H9 (cell line): ENCODE measurements around the gene GPD1L. TPM values are rescaled to one million over a fixed set of nuclear protein-coding genes. Genes with fewer than 3 reads are reported as not detected.

ENCODE experiments used
- DNase-seq: peaks from one replicate; pipeline ENCODE4 v3.0.0-alpha.2; 2017
- H2AFZ ChIP-seq: one replicate; pipeline ENCODE4 v1.6.1; 2013; ENCODE audit warnings: mild to moderate bottlenecking, low read length, control low read depth, moderate library complexity
- H2AK5ac ChIP-seq: 2 replicates; pipeline ENCODE4 v1.6.1; 2013; ENCODE audit warnings: low read length, control low read depth, mixed read lengths; ENCODE audit not compliant: insufficient read length
- H2BK120ac ChIP-seq: one replicate; pipeline ENCODE4 v1.6.1; 2013; ENCODE audit warnings: low read depth, mild to moderate bottlenecking, low read length, control low read depth, inconsistent platforms; ENCODE audit not compliant: poor library complexity, severe bottlenecking
- H2BK12ac ChIP-seq: 2 replicates; pipeline ENCODE4 v1.6.1; 2013; ENCODE audit warnings: low read length, control low read depth, mixed read lengths, low read depth; ENCODE audit not compliant: insufficient read length
- H2BK15ac ChIP-seq: 2 replicates; pipeline ENCODE4 v1.6.1; 2013; ENCODE audit warnings: low read depth, low read length, control low read depth
- H2BK20ac ChIP-seq: one replicate; pipeline ENCODE4 v1.6.1; 2013; ENCODE audit warnings: low read depth, mild to moderate bottlenecking, low read length, control low read depth, inconsistent platforms; ENCODE audit not compliant: poor library complexity, severe bottlenecking
- H2BK5ac ChIP-seq: 2 replicates; pipeline ENCODE4 v1.6.1; 2013; ENCODE audit warnings: low read length, control low read depth, mixed read lengths; ENCODE audit not compliant: insufficient read length
- H3K14ac ChIP-seq: 2 replicates; pipeline ENCODE4 v1.6.1; 2013; ENCODE audit warnings: low read length, control low read depth; ENCODE audit not compliant: insufficient read depth
- H3K18ac ChIP-seq: 2 replicates; pipeline ENCODE4 v1.6.1; 2013; ENCODE audit warnings: low read depth, mild to moderate bottlenecking, mixed read lengths, low read length, control low read depth; ENCODE audit not compliant: insufficient read length
- H3K23ac ChIP-seq: 2 replicates; pipeline ENCODE4 v1.6.1; 2013; ENCODE audit warnings: low read length, control low read depth, mixed read lengths, low read depth; ENCODE audit not compliant: insufficient read length
- H3K23me2 ChIP-seq: 2 replicates; pipeline ENCODE4 v1.6.1; 2013; ENCODE audit warnings: low read depth, mild to moderate bottlenecking, mixed read lengths, low read length, control low read depth; ENCODE audit not compliant: insufficient read length, poor library complexity, severe bottlenecking
- H3K27ac ChIP-seq: 2 replicates; pipeline ENCODE4 v1.5.1; 2013; ENCODE audit warnings: low read length, control low read depth, mixed read lengths, low read depth; ENCODE audit not compliant: insufficient read length
- H3K27me3 ChIP-seq: 2 replicates; pipeline ENCODE4 v1.6.1; 2013; ENCODE audit warnings: low read length, control low read depth, inconsistent platforms; ENCODE audit not compliant: insufficient read depth
- H3K4ac ChIP-seq: 2 replicates; pipeline ENCODE4 v1.6.1; 2013; ENCODE audit warnings: low read depth, mild to moderate bottlenecking, control low read depth, inconsistent platforms, low read length, moderate library complexity
- H3K4me1 ChIP-seq: 2 replicates; pipeline ENCODE4 v1.6.1; 2013; ENCODE audit warnings: low read length, control low read depth, inconsistent platforms; ENCODE audit not compliant: insufficient read depth
- H3K4me2 ChIP-seq: 2 replicates; pipeline ENCODE4 v1.6.1; 2013; ENCODE audit warnings: low read length, control low read depth, mixed read lengths; ENCODE audit not compliant: insufficient read length, insufficient read depth
- H3K56ac ChIP-seq: 2 replicates; pipeline ENCODE4 v1.6.1; 2013; ENCODE audit warnings: low read depth, mild to moderate bottlenecking, mixed read lengths, low read length, control low read depth; ENCODE audit not compliant: insufficient read length
- H3K79me1 ChIP-seq: 2 replicates; pipeline ENCODE4 v1.6.1; 2013; ENCODE audit warnings: low read depth, mild to moderate bottlenecking, moderate library complexity, low read length, control low read depth, inconsistent platforms; ENCODE audit not compliant: insufficient read depth, poor library complexity, severe bottlenecking
- H3K79me2 ChIP-seq: 2 replicates; pipeline ENCODE4 v1.6.1; 2013; ENCODE audit warnings: low read length, control low read depth, inconsistent platforms; ENCODE audit not compliant: insufficient read depth
- H3K9ac ChIP-seq: 2 replicates; pipeline ENCODE4 v1.6.1; 2013; ENCODE audit warnings: low read length, control low read depth, mixed read lengths; ENCODE audit not compliant: insufficient read length; ENCODE audit errors: extremely low read depth
- H3K9me3 ChIP-seq: one replicate; pipeline ENCODE4 v1.6.1; 2013; ENCODE audit warnings: low read depth, low read length, inconsistent platforms; ENCODE audit not compliant: control insufficient read depth
- H3T11ph ChIP-seq: one replicate; pipeline ENCODE4 v1.6.1; 2013; ENCODE audit warnings: mild to moderate bottlenecking, low read length, control low read depth, inconsistent platforms
- H4K20me1 ChIP-seq: one replicate; pipeline ENCODE4 v1.6.1; 2013; ENCODE audit not compliant: control insufficient read depth, insufficient read length, insufficient read depth
- H4K5ac ChIP-seq: 2 replicates; pipeline ENCODE4 v1.6.1; 2013; ENCODE audit warnings: low read depth, mild to moderate bottlenecking, mixed read lengths, low read length, control low read depth; ENCODE audit not compliant: insufficient read length
- H4K8ac ChIP-seq: replicated peaks from 2 replicates; pipeline ENCODE4 v1.6.1; 2013; ENCODE audit warnings: low read length, control low read depth, mixed read lengths, low read depth; ENCODE audit not compliant: insufficient read length
- H4K91ac ChIP-seq: 2 replicates; pipeline ENCODE4 v1.6.1; 2013; ENCODE audit warnings: low read depth, mild to moderate bottlenecking, moderate library complexity, mixed read lengths, low read length, control low read depth; ENCODE audit not compliant: insufficient read length
- H3K27ac Mint-ChIP-seq, 3 experiments: 2 replicates in 2 of 3; 3 replicates in 1 of 3; pipeline ENCODE4 v1.8.0; 2020 to 2021; ENCODE audit warnings: mixed read lengths in 3 of 3, mild to moderate bottlenecking in 1 of 3, moderate library complexity in 1 of 3
- H3K27me3 Mint-ChIP-seq: 2 replicates; pipeline ENCODE4 v1.8.0; 2021; ENCODE audit warnings: low read depth, mild to moderate bottlenecking, moderate library complexity, mixed read lengths
- H3K36me3 Mint-ChIP-seq, 3 experiments: 2 replicates in 2 of 3; 3 replicates in 1 of 3; pipeline ENCODE4 v1.8.0; 2020 to 2021; ENCODE audit warnings: low read depth in 3 of 3, mixed read lengths in 3 of 3; ENCODE audit not compliant: insufficient read depth in 1 of 3
- H3K4me1 Mint-ChIP-seq, 2 experiments: 2 replicates each; pipeline ENCODE4 v1.8.0; 2020; ENCODE audit warnings: mixed read lengths in 2 of 2
- H3K4me3 Mint-ChIP-seq, 2 experiments: 2 replicates in 1 of 2; 3 replicates in 1 of 2; pipeline ENCODE4 v1.8.0; 2020 to 2021; ENCODE audit warnings: mild to moderate bottlenecking in 2 of 2, mixed read lengths in 2 of 2, moderate library complexity in 1 of 2
- H3K9me3 Mint-ChIP-seq, 2 experiments: 2 replicates in 1 of 2; 3 replicates in 1 of 2; pipeline ENCODE4 v1.8.0; 2020; ENCODE audit warnings: mild to moderate bottlenecking in 2 of 2, mixed read lengths in 2 of 2, moderate library complexity in 1 of 2
- WGBS: extraction: QIAGEN DNeasy Blood & Tissue Kit; methylation state at CpG from one replicate; pipeline ENCODE4 v1.1.7; 2013; ENCODE audit warnings: missing lambda C conversion rate, low lambda C conversion rate, mixed read lengths; ENCODE audit not compliant: insufficient read length; ENCODE audit errors: extremely low coverage; 5-methylcytosine and 5-hydroxymethylcytosine counted together
- total RNA-seq: library from RNA; stranded (reverse); gene quantifications from 2 replicates; pipeline ENCODE4 v1.2.1, GENCODE V29; 2021
- TF ChIP-seq, protein P1 (sequence below): fragments of 200-600 bp; sonication (generic); conservative IDR thresholded peaks from 3 replicates; pipeline ENCODE4 v1.8.0; 2021; ENCODE audit warnings: antibody characterized with exemption, mild to moderate bottlenecking

The GPD1L gene
- total RNA-seq, 1 experiment from 2014 or later = 3.7 TPM

GRCh38 chr3:32093204-32093603 lies 13.2 kb upstream of the GPD1L start:
- no peak overlapping the region for H2BK120ac ChIP-seq
- H4K5ac ChIP-seq = no peak overlapping the region
- no peaks in the 10 kb centered on the region for H3K23me2 ChIP-seq
- H4K8ac ChIP-seq = no peak overlapping the region
- no peak overlapping the region for H2BK20ac ChIP-seq
- H4K20me1 ChIP-seq = no peaks in the 10 kb centered on the region
- peaks cover 4% of the 10 kb centered on the region for H3K9me3 ChIP-seq
- H2BK5ac ChIP-seq = no peak overlapping the region
- H3K9ac ChIP-seq = no peak overlapping the region
- H2AK5ac ChIP-seq = no peak overlapping the region
- no peaks in the 10 kb centered on the region for H3K79me2 ChIP-seq
- H3K9me3 Mint-ChIP-seq = peaks cover 0 to 2% of the 10 kb centered on the region in 2 experiments; a peak in 1 of 5 replicates
- H3K36me3 Mint-ChIP-seq = no peaks in the 10 kb centered on the region
- no peak overlapping the region for H2AFZ ChIP-seq
- no peak overlapping the region for H3K56ac ChIP-seq
- H3K23ac ChIP-seq = no peak overlapping the region
- no peak for DNase-seq
- no CpG with 5 or more reads among the region's 5 CpGs for WGBS
- no peak overlapping the region for H2BK12ac ChIP-seq
- H3K18ac ChIP-seq = no peak overlapping the region
- no peak overlapping the region for H3K14ac ChIP-seq
- no peak overlapping the region for H3K27ac Mint-ChIP-seq
- H3K4me2 ChIP-seq = no peak overlapping the region
- H3T11ph ChIP-seq = no peak overlapping the region
- TF ChIP-seq, protein P1, sequence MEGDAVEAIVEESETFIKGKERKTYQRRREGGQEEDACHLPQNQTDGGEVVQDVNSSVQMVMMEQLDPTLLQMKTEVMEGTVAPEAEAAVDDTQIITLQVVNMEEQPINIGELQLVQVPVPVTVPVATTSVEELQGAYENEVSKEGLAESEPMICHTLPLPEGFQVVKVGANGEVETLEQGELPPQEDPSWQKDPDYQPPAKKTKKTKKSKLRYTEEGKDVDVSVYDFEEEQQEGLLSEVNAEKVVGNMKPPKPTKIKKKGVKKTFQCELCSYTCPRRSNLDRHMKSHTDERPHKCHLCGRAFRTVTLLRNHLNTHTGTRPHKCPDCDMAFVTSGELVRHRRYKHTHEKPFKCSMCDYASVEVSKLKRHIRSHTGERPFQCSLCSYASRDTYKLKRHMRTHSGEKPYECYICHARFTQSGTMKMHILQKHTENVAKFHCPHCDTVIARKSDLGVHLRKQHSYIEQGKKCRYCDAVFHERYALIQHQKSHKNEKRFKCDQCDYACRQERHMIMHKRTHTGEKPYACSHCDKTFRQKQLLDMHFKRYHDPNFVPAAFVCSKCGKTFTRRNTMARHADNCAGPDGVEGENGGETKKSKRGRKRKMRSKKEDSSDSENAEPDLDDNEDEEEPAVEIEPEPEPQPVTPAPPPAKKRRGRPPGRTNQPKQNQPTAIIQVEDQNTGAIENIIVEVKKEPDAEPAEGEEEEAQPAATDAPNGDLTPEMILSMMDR = no peak
- no peak overlapping the region for H3K4me3 Mint-ChIP-seq
- H3K27me3 Mint-ChIP-seq = peaks cover 5% of the 10 kb centered on the region
- no peak overlapping the region for H2BK15ac ChIP-seq
- no peak overlapping the region for H3K27ac ChIP-seq
- no peaks in the 10 kb centered on the region for H3K79me1 ChIP-seq
- H3K4me1 ChIP-seq = no peaks in the 10 kb centered on the region
- H3K27me3 ChIP-seq = no peaks in the 10 kb centered on the region
- H4K91ac ChIP-seq = no peak overlapping the region
- no peak overlapping the region for H3K4ac ChIP-seq
- H3K4me1 Mint-ChIP-seq = peaks cover 0 to 2% of the 10 kb centered on the region in 2 experiments; a peak in 1 of 4 replicates
